HepG2 (cell line): ENCODE measurements around the gene ANK3. TPM values are rescaled to one million over a fixed set of nuclear protein-coding genes. Genes with fewer than 3 reads are reported as not detected.

Source experiments
- ATAC-seq: fragments of 200-7000 bp; cut with Tn5 transposase; 3 replicates; pipeline ENCODE4 v1.9.1; 2020; ENCODE audit warnings: mild to moderate bottlenecking, moderate library complexity
- BruUV-seq: library from RNA; stranded (reverse); fragments of 400-500 nt; replicated peaks from 2 replicates; lab custom pipeline; 2021; lab: Mats Ljungman, UMichigan
- CTCF ChIA-PET: fragments of 300-600 bp; formaldehyde crosslinking; extraction: SDS; loops from one replicate; lab custom pipeline; 2021; ENCODE audit warnings: low total read pairs, inconsistent platforms, low intra/inter-chr PET ratio; lab: Yijun Ruan, JAX
- POLR2A ChIA-PET: fragments of 350-600 bp; sonication (Branson Sonifier 250); formaldehyde crosslinking; loops from one replicate; lab custom pipeline; 2020; ENCODE audit warnings: antibody characterized with exemption, inconsistent platforms; lab: Yijun Ruan, JAX
- DNase-seq: peaks from one replicate; pipeline ENCODE4 v3.0.0-alpha.2; 2015; ENCODE audit warnings: low spot score
- FAIRE-seq: peaks from 3 replicates; lab custom pipeline; 2011; peaks lifted over from hg19 to GRCh38; lab: Jason Lieb, UNC
- H2AFZ ChIP-seq: one replicate; pipeline ENCODE4 v1.6.1; 2011; ENCODE audit warnings: low read length, inconsistent platforms
- H3K27ac ChIP-seq: fragments of 300-600 bp; 3 replicates; pipeline ENCODE4 v1.8.0; 2011; ENCODE audit warnings: mixed run types, mild to moderate bottlenecking, mixed read lengths, low read length, inconsistent platforms; ENCODE audit not compliant: insufficient read depth; ENCODE audit errors: extremely low read length
- H3K27me3 ChIP-seq, 2 experiments: fragments of 200-600 bp in 1 of 2; 2 replicates in 1 of 2; 3 replicates in 1 of 2; pipeline versions ENCODE4 v1.6.0 to v1.8.0; 2011; ENCODE audit warnings: low read length in 2 of 2, mild to moderate bottlenecking in 2 of 2, moderate library complexity in 2 of 2, inconsistent platforms in 1 of 2; ENCODE audit not compliant: insufficient read depth in 2 of 2, control insufficient read depth in 1 of 2
- H3K36me3 ChIP-seq, 2 experiments: fragments of 200-600 bp in 1 of 2; replicated peaks in 1 of 2; 2 replicates in 1 of 2; 3 replicates in 1 of 2; pipeline versions ENCODE4 v1.5.1 to v1.8.0; 2011; ENCODE audit warnings: low read length in 2 of 2, inconsistent platforms in 1 of 2; ENCODE audit not compliant: insufficient read depth in 2 of 2, control insufficient read depth in 1 of 2
- H3K4me1 ChIP-seq: 2 replicates; pipeline ENCODE4 v1.5.1; 2012; ENCODE audit warnings: low read length, inconsistent platforms; ENCODE audit not compliant: insufficient read depth
- H3K4me2 ChIP-seq: 2 replicates; pipeline ENCODE4 v1.6.0; 2011; ENCODE audit warnings: low read depth, low read length, inconsistent platforms
- H3K4me3 ChIP-seq, 3 experiments: fragments of 200-600 bp in 1 of 3; sonication (generic), shearing (Covaris generic) in 1 of 3; replicated peaks in 1 of 3; 2 replicates each; pipeline ENCODE4 v1.5.1; 2011 to 2016; ENCODE audit warnings: low read length in 3 of 3, inconsistent platforms in 2 of 3, low read depth in 2 of 3, mild to moderate bottlenecking in 2 of 3, control low read depth in 1 of 3, mixed read lengths in 1 of 3; ENCODE audit not compliant: insufficient read depth in 1 of 3
- H3K79me2 ChIP-seq: one replicate; pipeline ENCODE4 v1.6.1; 2011; ENCODE audit warnings: low read length, inconsistent platforms; ENCODE audit not compliant: insufficient read depth
- H3K9ac ChIP-seq: 2 replicates; pipeline ENCODE4 v1.6.0; 2011; ENCODE audit warnings: mild to moderate bottlenecking, low read depth, low read length, inconsistent platforms; ENCODE audit not compliant: insufficient read depth
- H3K9me3 ChIP-seq: 2 replicates; pipeline ENCODE4 v1.5.1; 2012; ENCODE audit warnings: mild to moderate bottlenecking, low read length
- H4K20me1 ChIP-seq: 2 replicates; pipeline ENCODE4 v1.6.0; 2011; ENCODE audit warnings: inconsistent platforms, mild to moderate bottlenecking, low read length, moderate library complexity; ENCODE audit not compliant: insufficient read depth
- BRF2 ChIP-seq: sonication (generic); formaldehyde crosslinking; IDR thresholded peaks from 2 replicates; pipeline ENCODE4 v1.8.1; 2022; ENCODE audit warnings: mild to moderate bottlenecking, missing genetic modification reagents
- CBX2 ChIP-seq, 2 experiments: fragments of 200-600 bp in 1 of 2; sonication (generic); formaldehyde crosslinking in 1 of 2; IDR thresholded peaks; 2 replicates each; pipeline versions ENCODE4 v1.7.0 to v1.8.1; 2018 to 2022; ENCODE audit warnings: low read depth in 2 of 2, low read length in 1 of 2, mild to moderate bottlenecking in 1 of 2, missing genetic modification reagents in 1 of 2
- CHD2 ChIP-seq: IDR thresholded peaks from 2 replicates; pipeline ENCODE4 v1.6.1; 2011; ENCODE audit warnings: low read depth, low read length, improper control_type of control experiment
- CTCF ChIP-seq: sonication (generic); formaldehyde crosslinking; IDR thresholded peaks from 2 replicates; pipeline ENCODE4 v1.5.0; 2020; ENCODE audit warnings: mild to moderate bottlenecking, missing genetic modification reagents, moderate library complexity
- FOXP4 ChIP-seq: sonication (generic); formaldehyde crosslinking; IDR thresholded peaks from 2 replicates; pipeline ENCODE4 v1.4.0; 2020; ENCODE audit warnings: missing genetic modification reagents
- PAWR ChIP-seq: sonication (generic); formaldehyde crosslinking; IDR thresholded peaks from 2 replicates; pipeline ENCODE4 v1.4.0; 2020; ENCODE audit warnings: missing genetic modification reagents, mild to moderate bottlenecking, borderline replicate concordance
- SNAPC4 ChIP-seq: sonication (generic); formaldehyde crosslinking; IDR thresholded peaks from 2 replicates; pipeline ENCODE4 v1.4.0; 2020; ENCODE audit warnings: mild to moderate bottlenecking, missing genetic modification reagents
- TAF1 ChIP-seq: sonication (generic); formaldehyde crosslinking; IDR thresholded peaks from 2 replicates; pipeline ENCODE4 v1.4.0; 2020; ENCODE audit warnings: missing genetic modification reagents
- ZNF121 ChIP-seq: sonication (generic); formaldehyde crosslinking; IDR thresholded peaks from 2 replicates; pipeline ENCODE4 v1.5.0; 2020; ENCODE audit warnings: mild to moderate bottlenecking, missing genetic modification reagents
- ZNF460 ChIP-seq: sonication (generic); formaldehyde crosslinking; IDR thresholded peaks from 2 replicates; pipeline ENCODE4 v1.5.1; 2020; ENCODE audit warnings: missing genetic modification reagents, mild to moderate bottlenecking, borderline replicate concordance
- ZNF562 ChIP-seq: sonication (generic); formaldehyde crosslinking; IDR thresholded peaks from 2 replicates; pipeline ENCODE4 v1.8.0; 2022; ENCODE audit warnings: missing genetic modification reagents, borderline replicate concordance
- ZSCAN20 ChIP-seq: sonication (generic); formaldehyde crosslinking; IDR thresholded peaks from 2 replicates; pipeline ENCODE4 v1.4.0; 2020; ENCODE audit warnings: missing genetic modification reagents, mild to moderate bottlenecking, borderline replicate concordance
- WGBS: methylation state at CpG from one replicate; pipeline ENCODE4 v1.1.6; 2017; ENCODE audit warnings: low lambda C conversion rate; 5-methylcytosine and 5-hydroxymethylcytosine counted together
- in situ Hi-C: cut with HindIII; loops from 2 replicates; pipeline ENCODE4 v1.10.0; 2017; ENCODE audit warnings: low pct_unique_long_range_greater_than_20kb; ENCODE audit not compliant: extremely low pct_ligation_motif_present
- intact Hi-C: fragments of 100-400 bp; cut with micrococcal nuclease; formaldehyde crosslinking; loops from one replicate; pipeline ENCODE4 v1.10.0; 2022; ENCODE audit not compliant: unreplicated experiment
- polyA plus RNA-seq, 8 experiments: library from polyadenylated mRNA; depleted of rRNA in 3 of 8; stranded (reverse) in 7 of 8; unstranded in 1 of 8; fragments of >200 nt; fragmentation: Illumina TruSeq in 4 of 8; extraction: Trizol in 4 of 8; gene quantifications; 2 replicates each; pipeline versions ENCODE4 v1.2.1 to v1.2.3, GENCODE V29; 2011 to 2016; ENCODE audit warnings: low read depth in 4 of 8, missing spikeins in 1 of 8, mixed read lengths in 1 of 8; ENCODE audit not compliant: insufficient read depth in 1 of 8
- total RNA-seq, 5 experiments: library from RNA; depleted of rRNA; stranded (reverse); fragments of >200 nt; fragmentation: Illumina TruSeq; extraction: Trizol; gene quantifications; 2 replicates each; pipeline ENCODE4 v1.2.3, GENCODE V29; 2016; ENCODE audit warnings: low read depth in 1 of 5

The ANK3 gene
- total and polyA plus RNA-seq, 2 of the 13 experiments (the other 11 are each of a cell fraction or from before 2014, with no cell fraction given), result not detected

GRCh38 chr10:60023155-60023877 is 366.4 kb downstream of the ANK3 start:
- Histone ChIP-seq H3K27me3 (no peaks in the 10 kb centered on the region; a peak in 1 of 5 replicates), H3K4me3 (no peak overlapping the region), H4K20me1 (no peaks in the 10 kb centered on the region), H3K4me1 (no peaks in the 10 kb centered on the region), H3K9ac (no peak overlapping the region), H3K4me2 (no peak overlapping the region), H2AFZ (no peak overlapping the region), H3K36me3 (no peaks in the 10 kb centered on the region), H3K9me3 (no peaks in the 10 kb centered on the region), H3K27ac (no peak overlapping the region), H3K79me2 (no peaks in the 10 kb centered on the region)
- FAIRE-seq (no peak), DNase-seq (no peak), ATAC-seq (no peak)
- POLR2A ChIA-PET, result no interaction called here
- intact Hi-C loops (no loop called here), in situ Hi-C loops (no loop called here)
- CTCF ChIA-PET, result no interaction called here
- WGBS, result 6% methylated on average over 2 of the region's 2 CpGs
- no TSS peak for BruUV-seq
- TF ChIP-seq BRF2 (CRISPR knock-in tag), result no peak
- no peak for TF ChIP-seq TAF1 (CRISPR knock-in tag)
- no peak for TF ChIP-seq PAWR (CRISPR knock-in tag)
- no peak for TF ChIP-seq ZNF562
- TF ChIP-seq FOXP4 (CRISPR knock-in tag), result no peak
- no peak for TF ChIP-seq CBX2 (IDR thresholded peaks at IDR 0.05; ENCODE audit: low read depth, low read length)
- TF ChIP-seq CBX2 (CRISPR knock-in tag; IDR thresholded peaks at IDR 0.05; ENCODE audit: low read depth), result no peak
- no peak for TF ChIP-seq ZNF121 (CRISPR knock-in tag)
- TF ChIP-seq ZNF460, result no peak
- no peak for TF ChIP-seq CTCF (CRISPR knock-in tag)
- TF ChIP-seq SNAPC4 (CRISPR knock-in tag), result no peak
- TF ChIP-seq CHD2, result no peak
- TF ChIP-seq ZSCAN20 (CRISPR knock-in tag), result no peak
